CD4-positive, alpha-beta T cell treated with Interferon gamma for 1 hour (primary cell): ENCODE measurements around the gene MBNL2.
A peak's percentile ranks its signal among the peaks of the same experiment; 100 is the strongest.

Source experiments
- DNase-seq: peaks from one replicate; pipeline ENCODE4 v3.0.0-alpha.2; 2020

The MBNL2 gene

GRCh38 chr13:97432917-97433726, 211.0 kb downstream of the MBNL2 start:
- peak; percentile 99 for DNase-seq

GRCh38 chr13:97433727-97434396, 211.7 kb downstream of the MBNL2 start, which contains the start of gene RAP2A:
Gene RAP2A (plus strand): TSS chr13:97434169. CDS start chr13:97434471, 302 bp downstream.
- DNase-seq, result peak; percentile 94

- DNase-seq, result peak; percentile 28
Observed at GRCh38 chr13:97434397-97435201, 212.5 kb downstream of the MBNL2 start.

- DNase-seq, result no peak
Observed at GRCh38 chr13:97435323-97435722, 213.2 kb downstream of the MBNL2 start.

- DNase-seq, result no peak
Observed at GRCh38 chr13:97435794-97436193, 213.7 kb downstream of the MBNL2 start.

- no peak for DNase-seq
Observed at GRCh38 chr13:97436845-97437244, 214.7 kb downstream of the MBNL2 start.

GRCh38 chr13:97437729-97438128, 215.6 kb downstream of the MBNL2 start:
- no peak for DNase-seq

- no peak for DNase-seq
Observed at GRCh38 chr13:97438856-97439595, 216.9 kb downstream of the MBNL2 start.

GRCh38 chr13:97440598-97441170, 218.6 kb downstream of the MBNL2 start:
- DNase-seq, result no peak

GRCh38 chr13:97441368-97441767, 219.2 kb downstream of the MBNL2 start:
- DNase-seq, result no peak
